Stimulated activated CD8-positive, alpha-beta memory T cell treated with anti-CD3 and anti-CD28 coated beads, Interleukin-15, amount 100 ng/mL, for 1 hour (primary cell): Measurements from ENCODE around the gene NCOA6.

ENCODE experiments used
- DNase-seq: peaks from one replicate; pipeline ENCODE4 v3.0.0-alpha.2; 2020; ENCODE audit warnings: low read depth

The NCOA6 gene

GRCh38 chr20:34825530-34826362, at the start of gene NCOA6:
TSS of gene NCOA6 (minus strand) at chr20:34825651. CDS start at chr20:34782355, 43,296 bp downstream.
- peak; percentile 79 for DNase-seq

- DNase-seq: no peak
These were observed 48.7 kb upstream of the NCOA6 start for GRCh38 chr20:34874094-34874654.

- DNase-seq: no peak
These were observed 48.2 kb upstream of the NCOA6 start for GRCh38 chr20:34873583-34874093.

GRCh38 chr20:34872622-34873224, 47.3 kb upstream of the NCOA6 start, which contains the start of gene GGT7:
TSS of gene GGT7 (minus strand) at chr20:34872856. CDS start at chr20:34872815, 41 bp downstream.
- peak; percentile 79 for DNase-seq

- DNase-seq: no peak
These were observed 46.6 kb upstream of the NCOA6 start for GRCh38 chr20:34871966-34872621.

GRCh38 chr20:34871320-34871926, 46.0 kb upstream of the NCOA6 start:
- no peak for DNase-seq

- DNase-seq: no peak
These were observed 38.8 kb upstream of the NCOA6 start for GRCh38 chr20:34864216-34864615.

- DNase-seq: no peak
These were observed 38.0 kb upstream of the NCOA6 start for GRCh38 chr20:34863421-34863965.

- no peak for DNase-seq
These were observed 37.3 kb upstream of the NCOA6 start for GRCh38 chr20:34862724-34863123.

GRCh38 chr20:34861386-34862084, 36.1 kb upstream of the NCOA6 start:
- DNase-seq: no peak

- no peak for DNase-seq
These were observed 34.5 kb upstream of the NCOA6 start for GRCh38 chr20:34859826-34860545.

GRCh38 chr20:34859367-34859766, 33.9 kb upstream of the NCOA6 start:
- DNase-seq: no peak

GRCh38 chr20:34852298-34852697, 26.8 kb upstream of the NCOA6 start:
- no peak for DNase-seq

GRCh38 chr20:34850969-34851368, 25.5 kb upstream of the NCOA6 start:
- DNase-seq: no peak

- DNase-seq: no peak
These were observed 24.3 kb upstream of the NCOA6 start for GRCh38 chr20:34849778-34850177.

- DNase-seq: no peak
These were observed 23.1 kb upstream of the NCOA6 start for GRCh38 chr20:34848597-34848996.

GRCh38 chr20:34843421-34843820, 18.0 kb upstream of the NCOA6 start:
- DNase-seq: no peak

- DNase-seq: no peak
These were observed 16.7 kb upstream of the NCOA6 start for GRCh38 chr20:34842143-34842542.

GRCh38 chr20:34834459-34834893, 9.0 kb upstream of the NCOA6 start:
- DNase-seq: no peak

GRCh38 chr20:34831936-34832335, 6.5 kb upstream of the NCOA6 start:
- DNase-seq: no peak
